M059J (cell line): ENCODE measurements around the gene RNH1. TPM values are rescaled to one million over a fixed set of nuclear protein-coding genes. Genes with fewer than 3 reads are reported as not detected.
A peak's percentile ranks its signal among the peaks of the same experiment; 100 is the strongest.

Source experiments
- DNase-seq: peaks from one replicate; pipeline ENCODE4 v3.0.0-alpha.2; 2012; ENCODE audit warnings: low read depth
- total RNA-seq: library from RNA; depleted of rRNA; stranded (reverse); fragments of >200 nt; shearing (Covaris generic); gene quantifications from 2 replicates; pipeline ENCODE4 v1.2.3, GENCODE V29; 2014

RNH1 gene
- total RNA-seq, 1 experiment from 2014 or later: 259 TPM

GRCh38 chr11:459511-460220 is 47.4 kb downstream of the RNH1 start:
- DNase-seq: no peak

- no peak for DNase-seq
Measured at GRCh38 chr11:457111-457760, 49.8 kb downstream of the RNH1 start.

- no peak for DNase-seq
Measured at GRCh38 chr11:456533-456932, 50.5 kb downstream of the RNH1 start.

- DNase-seq: no peak
Measured at GRCh38 chr11:455566-456147, 51.4 kb downstream of the RNH1 start.

GRCh38 chr11:454801-455565 is 52.1 kb downstream of the RNH1 start:
- DNase-seq: no peak

- DNase-seq: no peak
Measured at GRCh38 chr11:454043-454442, 53.0 kb downstream of the RNH1 start.

- no peak for DNase-seq
Measured at GRCh38 chr11:453564-453963, 53.5 kb downstream of the RNH1 start.

GRCh38 chr11:452916-453527 is 54.0 kb downstream of the RNH1 start:
- DNase-seq: no peak

GRCh38 chr11:452203-452744 is 54.8 kb downstream of the RNH1 start:
- DNase-seq: no peak

GRCh38 chr11:451738-452137 is 55.3 kb downstream of the RNH1 start:
- no peak for DNase-seq

GRCh38 chr11:450809-451451 is 56.1 kb downstream of the RNH1 start:
- peak; percentile 78 for DNase-seq

GRCh38 chr11:449889-450808 is 56.9 kb downstream of the RNH1 start, which contains the start of gene PTDSS2:
Gene PTDSS2, plus strand, starts transcription at chr11:450279. Its CDS starts 177 bp downstream, at chr11:450456.
- peak; percentile 94 for DNase-seq

GRCh38 chr11:447923-448731 is 58.9 kb downstream of the RNH1 start:
- peak; percentile 88 for DNase-seq

GRCh38 chr11:446891-447290 is 60.2 kb downstream of the RNH1 start:
- no peak for DNase-seq

GRCh38 chr11:445765-446588 is 61.1 kb downstream of the RNH1 start:
- no peak for DNase-seq
